ENCODE data around the gene FERMT3.
A peak's percentile ranks its signal among the peaks of the same experiment; 100 is the strongest.

The FERMT3 gene

DNA sequence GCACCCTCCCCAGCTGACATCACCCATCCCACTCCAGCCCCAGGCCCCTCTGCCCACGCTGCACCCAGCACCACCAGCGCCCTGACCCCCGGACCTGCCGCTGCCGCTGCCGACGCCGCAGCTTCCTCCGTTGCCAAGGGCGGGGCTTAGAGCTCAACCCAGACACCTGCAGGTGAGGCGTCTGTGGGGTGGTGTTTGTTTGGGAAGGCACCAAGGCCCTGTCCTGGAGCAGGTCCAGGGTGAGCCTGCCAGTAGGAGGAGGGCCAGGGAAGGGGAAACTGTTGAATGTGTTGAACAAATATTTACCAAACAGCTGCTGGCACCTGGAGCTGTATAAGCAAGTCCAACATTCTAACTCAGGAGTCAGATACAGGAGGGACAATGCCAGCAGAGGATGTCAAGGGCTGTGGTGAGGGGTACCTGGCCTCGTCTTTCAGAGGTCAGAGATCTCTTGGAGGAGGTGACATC, 31.0 kb downstream of the FERMT3 start:
- H3K79me2 ChIP-seq (ENCODE audit: control insufficient read depth, insufficient read depth, low read length, unreplicated experiment): peaks cover 17% of the 10 kb centered on the region
- H3K4me3 ChIP-seq (ENCODE audit: low read depth, low read length): no peak overlapping the region
- no peaks in the 10 kb centered on the region for H3K36me3 ChIP-seq (ENCODE audit: insufficient read depth, low read length)
- no peak overlapping the region for H2AFZ ChIP-seq (ENCODE audit: low read length, unreplicated experiment)
- H3K4me1 ChIP-seq (ENCODE audit: control insufficient read depth, insufficient read depth, low read length, unreplicated experiment): peaks cover 15% of the 10 kb centered on the region
- no peak overlapping the region for H3K27ac ChIP-seq (ENCODE audit: low read depth, low read length)
- no peaks in the 10 kb centered on the region for H3K27me3 ChIP-seq (ENCODE audit: insufficient read depth, low read length)

DNA sequence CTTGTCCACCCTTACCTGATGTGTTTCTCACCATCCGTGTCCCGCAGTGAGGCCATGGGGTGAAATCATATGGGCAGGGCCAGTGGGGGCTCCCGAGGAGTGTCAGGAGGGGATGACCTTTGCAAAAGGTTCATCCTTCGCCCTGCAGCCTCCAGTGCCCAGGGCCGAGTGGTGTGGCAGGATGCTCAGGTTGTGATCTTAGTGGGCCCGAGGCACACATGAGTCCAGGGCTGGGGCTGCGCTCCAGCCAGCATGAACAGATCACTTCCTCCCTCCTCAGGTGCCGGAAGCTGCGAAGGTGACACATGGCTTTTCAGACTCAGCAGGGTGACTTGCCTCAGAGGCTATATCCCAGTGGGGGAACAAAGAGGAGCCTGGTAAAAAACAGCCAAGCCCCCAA, 31.6 kb downstream of the FERMT3 start:
- peaks cover 21% of the 10 kb centered on the region for H3K4me1 ChIP-seq (ENCODE audit: control insufficient read depth, insufficient read depth, low read length, unreplicated experiment)
- no peak overlapping the region for H3K27ac ChIP-seq (ENCODE audit: low read depth, low read length)
- no peak overlapping the region for H3K4me3 ChIP-seq (ENCODE audit: low read depth, low read length)

DNA sequence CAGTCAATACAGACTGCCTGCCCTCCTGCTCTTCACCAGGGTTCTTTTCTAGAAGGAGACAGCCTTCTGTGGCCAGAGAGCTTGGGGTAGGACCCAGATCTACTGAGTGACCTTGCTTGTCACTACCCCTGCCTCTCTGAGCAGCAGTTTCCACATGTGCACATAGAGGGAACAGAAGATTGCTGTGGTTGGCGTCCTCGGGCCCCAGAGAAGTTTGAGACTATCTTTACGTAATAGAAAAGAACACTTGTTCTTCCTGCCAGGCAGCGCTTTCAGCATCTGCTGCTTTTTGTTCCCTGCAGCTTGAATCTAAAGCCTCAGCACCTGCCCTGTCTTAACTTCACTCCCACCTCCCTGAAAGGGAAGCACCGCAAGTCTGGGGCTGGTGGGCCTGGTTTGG, 32.5 kb downstream of the FERMT3 start:
- H3K36me3 ChIP-seq (ENCODE audit: insufficient read depth, low read length): no peaks in the 10 kb centered on the region
- H2AFZ ChIP-seq (ENCODE audit: low read length, unreplicated experiment): no peak overlapping the region
- peaks cover 24% of the 10 kb centered on the region for H3K79me2 ChIP-seq (ENCODE audit: control insufficient read depth, insufficient read depth, low read length, unreplicated experiment)
- H3K27me3 ChIP-seq (ENCODE audit: insufficient read depth, low read length): no peaks in the 10 kb centered on the region
- no peak overlapping the region for H3K27ac ChIP-seq (ENCODE audit: low read depth, low read length)
- no peak overlapping the region for H3K4me3 ChIP-seq (ENCODE audit: low read depth, low read length)
- H3K4me1 ChIP-seq (ENCODE audit: control insufficient read depth, insufficient read depth, low read length, unreplicated experiment): peaks cover 26% of the 10 kb centered on the region

More for the DNA sequence above, 31.6 kb downstream of the FERMT3 start:
- Histone ChIP-seq H2AFZ (ENCODE audit: low read length, unreplicated experiment) (no peak overlapping the region), H3K79me2 (ENCODE audit: control insufficient read depth, insufficient read depth, low read length, unreplicated experiment) (peaks cover 19% of the 10 kb centered on the region), H3K36me3 (ENCODE audit: insufficient read depth, low read length) (no peaks in the 10 kb centered on the region), H3K27me3 (ENCODE audit: insufficient read depth, low read length) (no peaks in the 10 kb centered on the region)

DNA sequence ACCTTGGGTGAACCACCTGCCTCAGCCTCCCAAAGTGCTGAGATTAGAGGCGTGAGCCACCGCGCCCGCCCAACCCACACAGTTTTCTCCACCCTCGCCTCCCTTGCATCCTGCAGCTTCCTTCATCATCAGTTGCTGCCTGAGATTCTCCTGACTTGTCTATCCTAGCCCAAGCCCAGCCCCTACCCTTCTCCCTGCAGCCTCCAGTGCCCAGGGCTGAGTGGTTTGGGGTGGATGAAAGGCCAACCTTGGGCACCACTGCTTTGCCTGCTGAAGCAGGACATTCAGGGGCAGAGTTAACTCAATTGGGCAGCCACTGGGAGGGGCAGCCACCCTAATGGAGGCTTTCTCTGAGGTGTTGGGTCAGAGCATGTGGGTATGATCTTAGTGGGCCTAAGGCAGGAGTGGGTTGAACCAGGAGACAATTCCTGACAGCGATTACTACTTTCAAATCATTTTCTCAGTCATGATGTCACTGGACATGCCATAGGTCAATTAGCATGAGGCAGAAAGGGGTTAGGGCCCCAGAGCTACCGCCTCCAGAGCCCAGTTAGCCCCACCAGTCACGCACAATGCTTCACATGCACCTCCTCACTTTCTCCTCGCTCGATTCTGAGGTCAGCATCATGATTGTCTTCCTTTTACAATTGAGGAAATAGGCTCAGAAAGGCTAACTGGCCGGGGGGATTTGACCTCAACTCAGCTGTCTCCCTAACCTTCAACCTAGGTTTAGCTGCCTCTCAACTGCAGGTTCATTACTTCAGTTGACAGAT, 33.3 kb downstream of the FERMT3 start:
- no peaks in the 10 kb centered on the region for H3K36me3 ChIP-seq (ENCODE audit: insufficient read depth, low read length)
- H3K4me3 ChIP-seq (ENCODE audit: low read depth, low read length): peak overlapping the region; percentile 84
- peaks cover 32% of the 10 kb centered on the region for H3K79me2 ChIP-seq (ENCODE audit: control insufficient read depth, insufficient read depth, low read length, unreplicated experiment)
- peak overlapping the region; percentile 88 for H3K27ac ChIP-seq (ENCODE audit: low read depth, low read length)
- H3K4me1 ChIP-seq (ENCODE audit: control insufficient read depth, insufficient read depth, low read length, unreplicated experiment): peaks cover 32% of the 10 kb centered on the region
- no peaks in the 10 kb centered on the region for H3K27me3 ChIP-seq (ENCODE audit: insufficient read depth, low read length)
- no peak overlapping the region for H2AFZ ChIP-seq (ENCODE audit: low read length, unreplicated experiment)

DNA sequence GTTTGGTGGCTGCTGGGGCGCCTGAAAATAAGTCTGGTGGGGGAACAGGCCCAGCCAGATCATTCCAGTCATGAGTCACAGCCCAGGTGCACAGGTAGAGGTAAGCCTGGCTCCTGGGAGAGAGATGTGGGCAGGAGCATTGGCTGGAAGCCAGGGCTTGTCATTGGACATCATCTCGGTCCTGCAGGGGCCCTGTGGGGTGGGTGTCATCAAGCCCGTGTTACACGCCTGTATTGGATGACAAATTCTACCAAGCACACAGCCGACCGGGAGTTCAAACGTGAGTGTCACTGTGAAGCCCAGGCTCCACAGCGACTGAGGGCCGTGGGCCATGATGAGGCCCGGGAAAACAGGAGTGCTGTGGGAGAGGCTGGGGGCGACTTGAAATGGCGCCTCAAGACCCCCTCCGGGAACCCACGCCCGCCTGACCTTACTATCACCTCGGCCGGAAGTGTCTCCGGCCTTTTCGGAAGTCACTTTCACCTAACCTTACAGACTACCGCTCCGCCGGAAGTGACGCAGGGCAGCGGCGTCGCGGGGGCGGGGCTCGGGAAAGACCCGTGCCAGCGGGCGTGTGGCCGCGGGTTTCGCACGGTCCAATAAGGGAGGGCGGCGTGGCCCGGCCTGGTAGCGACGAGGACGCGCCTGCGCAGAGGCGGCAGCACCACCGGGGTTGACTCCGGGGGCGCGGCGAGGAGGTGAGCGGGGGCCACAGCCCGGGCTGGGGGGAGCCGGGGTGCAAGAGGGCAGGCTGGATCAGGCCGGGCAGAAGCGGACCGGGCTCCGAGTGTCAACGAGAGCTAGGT, 34.1 kb downstream of the FERMT3 start, which contains the start of gene FKBP2:
TSS of gene FKBP2 (plus strand) at position 661 of the 806 bp plus-strand sequence. CDS start 1,293 bp downstream, outside the sequence.
- Histone ChIP-seq H2AFZ (ENCODE audit: low read length, unreplicated experiment) (peak within 1 kb of the TSS; percentile 19), H3K36me3 (ENCODE audit: insufficient read depth, low read length) (no peaks in the 10 kb centered on the region), H3K79me2 (ENCODE audit: control insufficient read depth, insufficient read depth, low read length, unreplicated experiment) (peaks cover 33% of the 10 kb centered on the region), H3K4me3 (ENCODE audit: low read depth, low read length) (peak within 1 kb of the TSS; percentile 84), H3K4me1 (ENCODE audit: control insufficient read depth, insufficient read depth, low read length, unreplicated experiment) (peaks cover 35% of the 10 kb centered on the region), H3K27ac (ENCODE audit: low read depth, low read length) (peak within 1 kb of the TSS; percentile 88), H3K27me3 (ENCODE audit: insufficient read depth, low read length) (no peaks in the 10 kb centered on the region)

DNA sequence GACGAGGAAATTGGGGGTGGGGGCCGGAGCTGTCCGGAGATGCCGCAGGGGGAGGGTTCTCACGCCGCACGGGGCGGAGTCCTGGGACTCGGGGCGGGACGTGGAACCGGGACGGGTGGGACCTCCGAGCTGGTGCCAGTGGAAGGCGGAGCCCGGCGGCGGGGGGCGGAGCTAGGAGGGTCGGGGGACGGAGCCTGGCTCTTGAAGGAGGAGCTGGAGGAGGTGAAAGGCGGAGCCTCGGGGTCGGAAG, 34.6 kb downstream of the FERMT3 start:
- Histone ChIP-seq H3K79me2 (ENCODE audit: control insufficient read depth, insufficient read depth, low read length, unreplicated experiment) (peaks cover 36% of the 10 kb centered on the region), H3K36me3 (ENCODE audit: insufficient read depth, low read length) (no peaks in the 10 kb centered on the region), H3K27ac (ENCODE audit: low read depth, low read length) (peak overlapping the region; percentile 88), H3K4me3 (ENCODE audit: low read depth, low read length) (peak overlapping the region; percentile 84), H3K27me3 (ENCODE audit: insufficient read depth, low read length) (no peaks in the 10 kb centered on the region), H3K4me1 (ENCODE audit: control insufficient read depth, insufficient read depth, low read length, unreplicated experiment) (peaks cover 35% of the 10 kb centered on the region), H2AFZ (ENCODE audit: low read length, unreplicated experiment) (no peak overlapping the region)

DNA sequence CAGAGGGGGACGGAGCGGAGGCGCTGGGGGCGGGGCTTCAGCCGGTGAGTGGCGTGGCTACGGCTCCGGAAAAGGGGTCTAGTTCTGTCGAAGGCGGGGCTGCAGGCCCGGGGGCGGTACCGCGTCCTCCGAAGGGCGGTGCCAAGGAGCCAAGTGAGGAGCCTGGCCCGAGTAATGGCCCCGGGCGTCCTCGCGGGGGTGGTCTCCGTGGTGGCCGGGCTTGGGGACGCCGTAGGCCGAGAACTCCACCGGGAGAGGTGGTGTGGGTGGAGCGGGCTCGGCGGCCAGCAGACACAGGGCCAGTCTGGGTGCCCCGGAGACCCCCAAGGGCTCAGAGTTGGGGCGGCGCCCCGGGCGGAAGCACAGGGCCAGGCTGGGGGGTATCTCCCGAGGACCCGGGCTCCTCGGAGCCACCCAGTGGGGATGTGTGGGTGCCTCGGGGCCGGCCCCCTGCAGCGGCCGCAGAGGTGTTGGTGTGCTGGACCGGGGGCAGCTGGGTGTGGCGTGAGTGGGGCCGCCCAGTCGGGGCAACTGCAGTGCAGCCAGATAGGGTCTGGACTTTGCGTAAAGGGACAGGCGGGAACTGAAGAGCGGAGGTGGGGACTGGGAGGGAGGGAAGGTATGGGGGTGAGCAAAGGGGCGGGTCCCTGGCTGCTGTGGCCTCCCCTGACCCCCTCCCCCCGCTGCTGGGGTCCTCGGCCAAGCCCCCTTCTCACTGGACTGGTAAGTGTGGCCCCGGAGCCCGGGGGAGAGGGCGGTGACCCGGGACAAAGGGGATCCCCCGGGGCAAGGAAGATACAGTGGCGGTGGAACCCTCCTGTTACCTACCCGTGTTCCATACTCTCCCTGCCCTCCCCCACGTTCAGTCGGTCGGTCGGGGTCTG, 35.2 kb downstream of the FERMT3 start:
- Histone ChIP-seq H3K36me3 (ENCODE audit: insufficient read depth, low read length) (no peaks in the 10 kb centered on the region), H3K4me1 (ENCODE audit: control insufficient read depth, insufficient read depth, low read length, unreplicated experiment) (peaks cover 35% of the 10 kb centered on the region), H3K4me3 (ENCODE audit: low read depth, low read length) (peak overlapping the region; percentile 84), H3K79me2 (ENCODE audit: control insufficient read depth, insufficient read depth, low read length, unreplicated experiment) (peaks cover 37% of the 10 kb centered on the region), H3K27ac (ENCODE audit: low read depth, low read length) (peak overlapping the region; percentile 41), H3K27me3 (ENCODE audit: insufficient read depth, low read length) (no peaks in the 10 kb centered on the region), H2AFZ (ENCODE audit: low read length, unreplicated experiment) (no peak overlapping the region)

DNA sequence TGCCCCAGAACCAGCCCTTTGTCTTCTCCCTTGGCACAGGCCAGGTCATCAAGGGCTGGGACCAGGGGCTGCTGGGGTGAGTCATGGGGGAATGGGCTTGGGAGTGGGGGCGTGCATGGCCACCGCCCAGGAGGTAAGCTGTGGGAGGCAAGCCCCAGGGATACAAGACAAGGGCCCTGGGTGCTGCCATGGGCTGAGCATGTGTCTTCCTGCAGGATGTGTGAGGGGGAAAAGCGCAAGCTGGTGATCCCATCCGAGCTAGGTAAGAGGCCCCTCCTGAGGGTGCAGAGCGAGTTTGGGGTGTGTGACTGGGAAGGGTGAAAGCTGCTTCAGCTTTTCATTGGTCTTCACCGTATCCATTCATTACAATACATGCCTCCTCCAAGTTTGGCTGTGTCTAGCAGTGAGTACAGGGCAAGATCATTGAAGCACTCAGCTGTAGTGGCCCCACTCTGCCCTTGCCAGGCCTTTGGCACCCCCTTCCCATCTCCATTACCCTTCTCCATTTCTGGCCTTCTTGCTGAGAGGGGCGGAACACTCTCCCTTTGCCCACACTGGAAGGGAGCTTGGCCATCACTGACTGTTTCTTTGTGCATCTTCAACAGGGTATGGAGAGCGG, 36.8 kb downstream of the FERMT3 start:
- H3K4me3 ChIP-seq (ENCODE audit: low read depth, low read length): peak overlapping the region; percentile 31; the same call in 1 of the 2 replicates
- no peak overlapping the region for H2AFZ ChIP-seq (ENCODE audit: low read length, unreplicated experiment)
- no peak overlapping the region for H3K27ac ChIP-seq (ENCODE audit: low read depth, low read length)
- H3K4me1 ChIP-seq (ENCODE audit: control insufficient read depth, insufficient read depth, low read length, unreplicated experiment): peaks cover 40% of the 10 kb centered on the region
- H3K27me3 ChIP-seq (ENCODE audit: insufficient read depth, low read length): no peaks in the 10 kb centered on the region
- H3K79me2 ChIP-seq (ENCODE audit: control insufficient read depth, insufficient read depth, low read length, unreplicated experiment): peaks cover 37% of the 10 kb centered on the region
- H3K36me3 ChIP-seq (ENCODE audit: insufficient read depth, low read length): no peaks in the 10 kb centered on the region

DNA sequence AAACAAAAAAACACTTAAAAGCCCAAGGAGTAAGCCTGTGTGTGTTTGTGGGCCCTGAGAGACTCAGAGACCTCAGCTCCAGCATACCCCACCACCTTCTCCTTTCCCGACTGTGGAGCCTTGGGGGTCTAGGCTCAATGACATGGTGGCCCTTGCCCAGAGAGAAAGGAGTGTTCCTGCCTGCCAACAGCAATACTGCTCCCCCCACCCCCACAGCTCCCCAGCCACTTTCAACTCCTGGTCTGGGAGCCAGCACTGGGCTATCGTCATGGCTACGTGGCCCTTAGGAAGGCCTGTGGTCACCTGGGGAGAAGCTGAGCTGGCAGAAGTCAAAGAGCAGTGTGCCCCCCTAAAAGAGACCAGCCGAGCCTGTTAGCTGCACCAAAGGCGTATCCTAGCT, 37.6 kb downstream of the FERMT3 start:
- H3K27me3 ChIP-seq (ENCODE audit: insufficient read depth, low read length): no peaks in the 10 kb centered on the region
- H2AFZ ChIP-seq (ENCODE audit: low read length, unreplicated experiment): no peak overlapping the region
- no peak overlapping the region; the same call in 1 of the 2 replicates for H3K4me3 ChIP-seq (ENCODE audit: low read depth, low read length)
- H3K79me2 ChIP-seq (ENCODE audit: control insufficient read depth, insufficient read depth, low read length, unreplicated experiment): peaks cover 37% of the 10 kb centered on the region
- H3K4me1 ChIP-seq (ENCODE audit: control insufficient read depth, insufficient read depth, low read length, unreplicated experiment): peaks cover 40% of the 10 kb centered on the region
- no peaks in the 10 kb centered on the region for H3K36me3 ChIP-seq (ENCODE audit: insufficient read depth, low read length)
- no peak overlapping the region for H3K27ac ChIP-seq (ENCODE audit: low read depth, low read length)

DNA sequence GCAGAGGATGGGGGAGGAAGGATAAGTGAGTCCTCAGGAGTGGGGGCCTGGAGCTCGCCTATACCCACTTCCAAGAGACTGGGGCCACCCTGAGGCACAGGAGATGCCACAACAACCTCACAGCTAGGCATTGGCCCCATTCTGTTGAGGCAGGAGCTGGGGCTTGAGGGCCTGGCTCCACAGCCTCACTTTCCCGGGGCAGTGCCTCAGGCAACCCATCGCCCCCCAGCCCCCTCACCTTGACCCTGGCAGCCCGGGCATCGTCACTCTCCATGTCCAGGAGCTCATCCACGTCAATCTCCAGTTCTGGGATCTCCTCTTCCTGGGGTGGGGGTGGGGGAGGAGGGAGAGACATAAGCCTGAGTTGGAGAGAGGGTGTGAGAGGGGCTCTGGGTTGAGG, 38.4 kb downstream of the FERMT3 start:
- no peaks in the 10 kb centered on the region for H3K36me3 ChIP-seq (ENCODE audit: insufficient read depth, low read length)
- peaks cover 40% of the 10 kb centered on the region for H3K4me1 ChIP-seq (ENCODE audit: control insufficient read depth, insufficient read depth, low read length, unreplicated experiment)
- peak overlapping the region; percentile 96 for H3K4me3 ChIP-seq (ENCODE audit: low read depth, low read length)
- no peaks in the 10 kb centered on the region for H3K27me3 ChIP-seq (ENCODE audit: insufficient read depth, low read length)
- H3K27ac ChIP-seq (ENCODE audit: low read depth, low read length): peak overlapping the region; percentile 57
- H3K79me2 ChIP-seq (ENCODE audit: control insufficient read depth, insufficient read depth, low read length, unreplicated experiment): peaks cover 37% of the 10 kb centered on the region
- H2AFZ ChIP-seq (ENCODE audit: low read length, unreplicated experiment): no peak overlapping the region
